ENCODE measurements around the gene CCDC85C. TPM values are rescaled to one million over a fixed set of nuclear protein-coding genes. Genes with fewer than 3 reads are reported as not detected.
A peak's percentile ranks its signal among the peaks of the same experiment; 100 is the strongest.

The CCDC85C gene
- total RNA-seq, 2 donors from 2014 or later = 54.0 to 73.4 TPM

DNA sequence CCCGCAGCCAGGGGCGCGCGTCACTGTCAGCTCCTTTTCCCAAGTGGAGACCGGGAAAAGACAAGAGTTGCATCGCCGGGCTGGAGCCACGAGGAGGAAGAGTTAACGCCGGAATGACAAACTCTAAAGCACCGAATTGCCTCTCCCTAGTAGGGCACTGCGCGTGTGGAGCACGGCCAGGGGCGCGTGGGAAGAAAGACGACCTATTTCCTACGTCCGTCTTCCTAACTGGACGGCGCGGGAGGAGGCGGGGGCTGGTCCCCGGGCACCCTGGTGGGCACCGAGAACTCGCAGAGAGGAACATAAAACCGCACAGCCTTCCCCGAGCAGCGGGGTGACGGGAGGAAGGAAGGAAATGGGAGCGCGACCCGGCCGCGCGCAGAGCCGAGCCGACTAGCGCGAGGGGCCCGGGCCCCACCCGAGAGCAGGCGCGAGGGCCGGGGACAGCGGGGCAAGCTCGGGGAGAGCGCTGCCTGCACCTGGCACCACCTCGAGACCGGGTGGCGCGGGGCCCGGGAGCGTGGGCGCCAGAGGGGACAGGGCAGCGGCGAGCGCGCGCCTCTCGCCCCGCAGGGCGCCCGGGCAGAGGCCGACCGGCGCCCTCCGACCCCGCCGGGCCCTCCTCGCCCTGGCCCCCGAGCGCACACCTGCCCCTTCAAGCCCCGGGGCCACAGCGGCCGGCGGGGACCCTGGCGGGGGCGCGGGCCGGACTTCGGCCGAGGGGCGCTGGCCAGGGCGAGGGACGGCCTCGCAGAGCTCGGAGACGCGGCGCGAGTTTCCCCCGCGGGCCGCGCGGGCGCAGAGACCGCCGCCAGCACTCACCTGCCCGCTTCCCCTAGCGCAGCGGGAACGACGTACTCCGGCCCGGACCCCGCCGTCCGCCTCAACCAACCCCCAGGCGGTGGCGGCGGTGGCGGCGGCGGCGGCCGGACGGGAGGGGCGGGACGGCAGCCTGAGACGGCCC, 123.8 kb downstream of the CCDC85C start, which contains the start of gene SETD3:
Gene SETD3, minus strand, starts transcription at position 954 of the 964 bp plus-strand sequence. CDS start 15,054 bp downstream, outside the sequence.
- H3K27me3 ChIP-seq = no peaks in the 10 kb centered on the region

GRCh38 chr14:99479160-99479905, 124.7 kb downstream of the CCDC85C start:
- H3K27ac ChIP-seq = peak overlapping the region; percentile 78
- intact Hi-C loops (cut with DNase I) = no loop called here
- no peak for DNase-seq
- H3K27me3 ChIP-seq = no peaks in the 10 kb centered on the region
- peaks cover 18% of the 10 kb centered on the region for H3K4me1 ChIP-seq
- no peak for TF ChIP-seq CTCF (IDR thresholded peaks at IDR 0.05)
- H3K4me3 ChIP-seq = peak overlapping the region; percentile 71
- H3K9ac ChIP-seq (ENCODE audit: low read depth in 2 of 2, low read length in 2 of 2) = peak overlapping the region; percentile 79 to 90
- H3K9me3 ChIP-seq = no peaks in the 10 kb centered on the region
- no peaks in the 10 kb centered on the region for H3K36me3 ChIP-seq

More for the DNA sequence above, 123.8 kb downstream of the CCDC85C start, which contains the start of gene SETD3:
- peak within 1 kb of the TSS; percentile 78 for H3K27ac ChIP-seq
- H3K4me3 ChIP-seq = peak within 1 kb of the TSS; percentile 80
- no peaks in the 10 kb centered on the region for H3K9me3 ChIP-seq
- H3K9ac ChIP-seq (ENCODE audit: low read depth in 2 of 2, low read length in 2 of 2) = peak within 1 kb of the TSS; percentile 90
- peak; percentile 59 for DNase-seq
- H3K4me1 ChIP-seq = peaks cover 18% of the 10 kb centered on the region
- no peaks in the 10 kb centered on the region for H3K36me3 ChIP-seq
- TF ChIP-seq CTCF (IDR thresholded peaks at IDR 0.05) = no peak
- intact Hi-C loops (cut with DNase I) = no loop called here

DNA sequence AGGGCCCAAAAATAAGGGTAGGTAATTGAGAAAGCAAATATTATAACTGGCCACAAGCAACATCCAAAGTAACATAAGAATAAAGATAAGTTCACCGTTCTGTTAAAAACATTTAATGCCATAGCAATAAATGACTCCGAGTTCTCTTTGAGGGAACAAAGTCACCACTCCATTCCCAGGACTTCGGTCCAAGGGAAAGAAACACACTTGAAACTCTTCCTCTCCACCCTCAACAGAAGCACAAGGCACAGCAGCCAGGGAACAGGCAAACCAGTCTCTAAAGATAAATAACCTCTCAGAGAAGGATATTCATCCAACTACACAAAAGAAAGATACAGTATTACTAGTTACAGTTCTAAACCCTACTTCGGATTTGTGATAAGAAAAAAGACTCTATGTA, 125.9 kb downstream of the CCDC85C start:
- no peak for DNase-seq
- Histone ChIP-seq H3K9me3 (no peaks in the 10 kb centered on the region), H3K4me1 (peaks cover 15% of the 10 kb centered on the region), H3K4me3 (no peak overlapping the region), H3K9ac (ENCODE audit: low read depth in 2 of 2, low read length in 2 of 2) (peak overlapping the region in 1 of 2 donors; percentile 79), H3K36me3 (no peaks in the 10 kb centered on the region), H3K27me3 (no peaks in the 10 kb centered on the region), H3K27ac (no peak overlapping the region)
- TF ChIP-seq CTCF (IDR thresholded peaks at IDR 0.05) = no peak
- intact Hi-C loops (cut with DNase I) = no loop called here

GRCh38 chr14:99476864-99477263, 127.1 kb downstream of the CCDC85C start:
- no peak for TF ChIP-seq CTCF (IDR thresholded peaks at IDR 0.05)
- DNase-seq = no peak
- intact Hi-C loops (cut with DNase I) = no loop called here
- Histone ChIP-seq H3K27me3 (no peaks in the 10 kb centered on the region), H3K4me3 (no peak overlapping the region), H3K9me3 (no peaks in the 10 kb centered on the region), H3K9ac (ENCODE audit: low read depth in 2 of 2, low read length in 2 of 2) (no peak overlapping the region), H3K36me3 (no peaks in the 10 kb centered on the region), H3K27ac (no peak overlapping the region), H3K4me1 (peaks cover 8% of the 10 kb centered on the region)

GRCh38 chr14:99475660-99476059, 128.3 kb downstream of the CCDC85C start:
- H3K27me3 ChIP-seq = no peaks in the 10 kb centered on the region
- TF ChIP-seq CTCF (IDR thresholded peaks at IDR 0.05) = no peak
- no peaks in the 10 kb centered on the region for H3K36me3 ChIP-seq
- H3K4me1 ChIP-seq = peaks cover 8% of the 10 kb centered on the region
- intact Hi-C loops (cut with DNase I) = no loop called here
- no peak for DNase-seq
- no peak overlapping the region for H3K4me3 ChIP-seq
- no peaks in the 10 kb centered on the region for H3K9me3 ChIP-seq
- H3K9ac ChIP-seq (ENCODE audit: low read depth in 2 of 2, low read length in 2 of 2) = no peak overlapping the region
- no peak overlapping the region for H3K27ac ChIP-seq

Data from colonic mucosa (tissue), 4 donors.